Transverse colon (tissue), 4 donors: ENCODE data around the gene MTMR12. TPM values are rescaled to one million over a fixed set of nuclear protein-coding genes. Genes with fewer than 3 reads are reported as not detected.

ENCODE experiments used
- DNase-seq: peaks from one replicate; pipeline ENCODE4 v3.0.0-alpha.2; 2019
- H3K27ac ChIP-seq, 4 donors: fragments of 200-600 bp; sonication (generic); 2 replicates each; pipeline ENCODE4 v1.5.1; 2016 to 2018; ENCODE audit warnings: inconsistent platforms in 4 of 4
- H3K27me3 ChIP-seq: fragments of 200-600 bp; sonication (generic); 2 replicates; pipeline ENCODE4 v1.5.1; 2017; ENCODE audit warnings: inconsistent platforms
- H3K36me3 ChIP-seq, 4 donors: fragments of 200-600 bp; sonication (generic); 2 replicates each; pipeline ENCODE4 v1.5.1; 2017 to 2019; ENCODE audit warnings: inconsistent platforms in 4 of 4
- H3K4me1 ChIP-seq, 4 donors: fragments of 200-600 bp; sonication (generic); 2 replicates each; pipeline ENCODE4 v1.5.1; 2017 to 2020; ENCODE audit warnings: inconsistent platforms in 4 of 4
- H3K4me3 ChIP-seq, 4 donors: fragments of 200-600 bp; sonication (generic); 1 replicate in 1 of 4; 2 replicates in 3 of 4; pipeline versions ENCODE4 v1.5.1 to v1.6.1; 2017 to 2019; ENCODE audit warnings: inconsistent platforms in 4 of 4
- H3K9me3 ChIP-seq, 2 donors: fragments of 200-600 bp; sonication (generic); 2 replicates each; pipeline ENCODE4 v1.5.1; 2017 to 2019; ENCODE audit warnings: inconsistent platforms in 2 of 2
- EP300 ChIP-seq: sonication (generic); formaldehyde crosslinking; IDR thresholded peaks from one replicate; pipeline ENCODE4 v1.6.1; 2017; ENCODE audit warnings: antibody characterized with exemption, low read depth
- POLR2A ChIP-seq: fragments of 450-650 bp; IDR thresholded peaks from one replicate; pipeline ENCODE4 v1.6.1; 2016; ENCODE audit warnings: antibody characterized with exemption, mild to moderate bottlenecking, moderate library complexity
- POLR2AphosphoS5 ChIP-seq, 3 donors: sonication (generic); formaldehyde crosslinking; IDR thresholded peaks; one replicate each; pipeline ENCODE4 v1.6.1; 2016; ENCODE audit warnings: antibody characterized with exemption in 3 of 3
- WGBS, 2 donors: methylation state at CpG; one replicate each; pipeline ENCODE4 v1.1.5; 2018; ENCODE audit warnings: low coverage in 1 of 2; 5-methylcytosine and 5-hydroxymethylcytosine counted together
- in situ Hi-C, 4 donors: fragments of 200-750 bp; cut with MboI; loops; one replicate each; pipeline versions ENCODE4 v1.15.0 to v1.15.1; 2017; ENCODE audit warnings: low sequenced_read_pairs in 3 of 4, low pct_ligation_motif_present in 1 of 4, low pct_unique_long_range_greater_than_20kb in 1 of 4
- intact Hi-C: fragments of 100-400 bp; cut with DNase I; formaldehyde crosslinking; loops from one replicate; pipeline ENCODE4 v1.15.1; 2023; ENCODE audit warnings: low total_unique reads
- total RNA-seq, 4 donors: library from RNA; depleted of rRNA; stranded (reverse); fragments of >200 nt; gene quantifications; one replicate each; pipeline ENCODE4 v1.1.0, GENCODE V29; 2016
- TF ChIP-seq, protein P1 (sequence below), 5 experiments: fragments of 200-600 bp in 3 of 5; fragments of 450-650 bp in 2 of 5; sonication (generic) in 3 of 5; IDR thresholded peaks; 1 replicate in 2 of 5; 2 replicates in 3 of 5; pipeline ENCODE4 v1.5.1; 2016 to 2017; ENCODE audit warnings: antibody characterized with exemption in 5 of 5, inconsistent platforms in 3 of 5, mild to moderate bottlenecking in 2 of 5, moderate library complexity in 1 of 5

Gene MTMR12
- total RNA-seq, 4 donors from 2014 or later: 10.1 to 27.9 (median 16.1) TPM

DNA sequence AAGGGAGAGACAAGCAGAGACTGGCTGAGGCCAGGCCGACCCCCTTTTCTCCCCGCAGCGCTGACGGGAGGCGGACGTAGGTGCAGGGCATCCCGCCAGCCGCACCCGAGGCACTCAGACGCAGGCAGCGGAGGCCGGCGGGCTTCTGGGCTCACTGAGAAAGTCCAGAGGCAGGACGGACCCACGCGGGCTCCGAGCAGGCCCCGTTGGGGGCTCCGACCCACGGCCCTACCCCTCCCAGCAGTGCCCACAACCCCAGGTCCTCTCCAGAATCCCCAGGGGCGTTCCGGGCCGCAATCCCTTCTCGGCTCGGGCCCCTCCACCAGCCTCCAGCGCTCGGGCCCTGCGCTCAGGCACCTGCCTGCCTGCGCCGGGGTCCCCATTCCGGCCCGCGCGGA is 543 bp downstream of the MTMR12 start:
- Histone ChIP-seq H3K4me1 (peaks cover 12 to 50% (median 33%) of the 10 kb centered on the region in 4 donors), H3K9me3 (no peaks in the 10 kb centered on the region), H3K27me3 (no peaks in the 10 kb centered on the region), H3K36me3 (no peaks in the 10 kb centered on the region), H3K27ac (peak overlapping the region; percentile 99), H3K4me3 (peak overlapping the region; percentile 52 to 94 (median 84))
- peak; percentile 80 for DNase-seq
- intact Hi-C loops (loop anchor here (2.0 kb wide), 1 partner anchor 141 kb away; no protein-coding TSS in a partner anchor), in situ Hi-C loops (no loop called here)
- WGBS, 2 donors: 0 to 1% methylated on average over 8 to 24 of the region's 34 CpGs
- peak; percentile 83 for TF ChIP-seq POLR2A
- no peak for TF ChIP-seq EP300
- TF ChIP-seq POLR2AphosphoS5 (IDR thresholded peaks at IDR 0.05): peak; percentile 83 to 91 (median 85)
- TF ChIP-seq, protein P1, sequence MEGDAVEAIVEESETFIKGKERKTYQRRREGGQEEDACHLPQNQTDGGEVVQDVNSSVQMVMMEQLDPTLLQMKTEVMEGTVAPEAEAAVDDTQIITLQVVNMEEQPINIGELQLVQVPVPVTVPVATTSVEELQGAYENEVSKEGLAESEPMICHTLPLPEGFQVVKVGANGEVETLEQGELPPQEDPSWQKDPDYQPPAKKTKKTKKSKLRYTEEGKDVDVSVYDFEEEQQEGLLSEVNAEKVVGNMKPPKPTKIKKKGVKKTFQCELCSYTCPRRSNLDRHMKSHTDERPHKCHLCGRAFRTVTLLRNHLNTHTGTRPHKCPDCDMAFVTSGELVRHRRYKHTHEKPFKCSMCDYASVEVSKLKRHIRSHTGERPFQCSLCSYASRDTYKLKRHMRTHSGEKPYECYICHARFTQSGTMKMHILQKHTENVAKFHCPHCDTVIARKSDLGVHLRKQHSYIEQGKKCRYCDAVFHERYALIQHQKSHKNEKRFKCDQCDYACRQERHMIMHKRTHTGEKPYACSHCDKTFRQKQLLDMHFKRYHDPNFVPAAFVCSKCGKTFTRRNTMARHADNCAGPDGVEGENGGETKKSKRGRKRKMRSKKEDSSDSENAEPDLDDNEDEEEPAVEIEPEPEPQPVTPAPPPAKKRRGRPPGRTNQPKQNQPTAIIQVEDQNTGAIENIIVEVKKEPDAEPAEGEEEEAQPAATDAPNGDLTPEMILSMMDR (IDR thresholded peaks at IDR 0.05): no peak

DNA sequence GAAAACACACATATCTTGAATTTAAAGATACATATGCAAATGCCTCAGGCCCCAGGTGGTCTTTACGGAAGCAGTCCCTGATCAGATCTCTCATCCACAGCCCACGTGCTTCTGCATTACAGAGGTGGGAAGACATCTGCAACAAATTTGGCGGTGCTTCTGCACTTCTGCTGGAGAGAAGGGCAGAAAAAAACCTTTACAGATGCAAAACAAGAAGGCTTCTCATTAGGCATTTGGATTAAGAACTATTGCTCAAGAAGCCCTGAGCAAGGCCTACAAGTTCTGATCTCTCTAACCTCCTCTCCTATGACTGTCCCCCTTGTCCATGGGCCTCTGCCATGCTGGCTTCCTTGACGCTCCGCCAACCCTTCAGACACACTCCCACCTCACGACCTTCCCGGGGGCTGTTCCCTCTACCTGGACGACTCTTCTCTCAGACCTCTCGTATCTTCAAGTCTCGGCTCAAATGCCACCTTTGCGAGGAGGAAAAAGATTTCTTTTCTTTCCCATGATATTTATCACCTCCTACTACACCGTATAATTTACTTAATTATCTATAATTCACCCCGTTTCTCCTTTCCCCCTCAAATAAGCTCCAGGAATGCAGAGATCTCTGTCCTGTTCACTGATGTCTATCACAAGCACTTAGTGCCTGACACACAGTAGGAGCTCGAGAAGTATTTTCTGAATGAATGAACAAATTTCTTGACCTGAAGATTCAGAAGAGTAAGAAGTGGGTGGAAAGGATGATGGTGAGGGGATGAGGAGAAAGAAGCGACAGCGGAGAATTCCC is 1.1 kb downstream of the MTMR12 start:
- no peaks in the 10 kb centered on the region for H3K9me3 ChIP-seq
- in situ Hi-C loops: no loop called here
- no peaks in the 10 kb centered on the region for H3K36me3 ChIP-seq
- intact Hi-C loops: loop anchor here (2.0 kb wide), 1 partner anchor 141 kb away; no protein-coding TSS in a partner anchor
- peak overlapping the region; percentile 99 for H3K27ac ChIP-seq
- peak overlapping the region; percentile 52 to 94 (median 84) for H3K4me3 ChIP-seq
- TF ChIP-seq POLR2AphosphoS5 (IDR thresholded peaks at IDR 0.05): no peak
- TF ChIP-seq EP300: no peak
- TF ChIP-seq, protein P1 (IDR thresholded peaks at IDR 0.05): no peak
- no peak for TF ChIP-seq POLR2A
- 15 to 29% methylated on average over 10 to 16 of the region's 16 CpGs for WGBS, 2 donors
- H3K4me1 ChIP-seq: peaks cover 12 to 50% (median 33%) of the 10 kb centered on the region in 4 donors
- no peaks in the 10 kb centered on the region for H3K27me3 ChIP-seq
- DNase-seq: no peak

DNA sequence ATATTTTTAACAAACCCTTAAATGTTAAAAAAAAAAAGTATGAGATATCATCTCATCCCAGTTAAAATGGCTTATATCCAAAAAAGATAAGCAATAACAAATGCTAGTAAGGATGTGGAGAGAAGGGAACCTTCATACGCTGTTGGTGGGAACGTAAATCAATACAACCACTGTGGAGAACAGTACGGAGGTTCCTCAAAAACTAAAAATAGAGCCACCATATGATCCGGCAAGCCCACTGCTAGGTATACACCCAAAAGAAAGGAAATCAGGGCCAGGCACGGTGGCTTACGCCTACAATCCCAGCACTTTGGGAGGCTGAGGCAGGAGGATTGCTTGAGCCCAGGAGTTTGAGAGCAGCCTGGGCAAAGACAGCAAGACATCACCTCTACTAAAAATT is 3.0 kb downstream of the MTMR12 start:
- no peak overlapping the region for H3K4me3 ChIP-seq
- H3K27me3 ChIP-seq: no peaks in the 10 kb centered on the region
- DNase-seq: no peak
- intact Hi-C loops: no loop called here
- in situ Hi-C loops: no loop called here
- H3K4me1 ChIP-seq: peaks cover 12 to 50% (median 33%) of the 10 kb centered on the region in 4 donors
- peak overlapping the region in 2 of 4 donors; percentile 6 to 17 for H3K27ac ChIP-seq
- WGBS, 2 donors: 79 to 88% methylated on average over 5 to 6 of the region's 6 CpGs
- TF ChIP-seq POLR2AphosphoS5 (IDR thresholded peaks at IDR 0.05) (no peak), EP300 (no peak), POLR2A (no peak)
- TF ChIP-seq, protein P1 (IDR thresholded peaks at IDR 0.05): no peak
- H3K36me3 ChIP-seq: no peaks in the 10 kb centered on the region
- no peaks in the 10 kb centered on the region for H3K9me3 ChIP-seq

DNA sequence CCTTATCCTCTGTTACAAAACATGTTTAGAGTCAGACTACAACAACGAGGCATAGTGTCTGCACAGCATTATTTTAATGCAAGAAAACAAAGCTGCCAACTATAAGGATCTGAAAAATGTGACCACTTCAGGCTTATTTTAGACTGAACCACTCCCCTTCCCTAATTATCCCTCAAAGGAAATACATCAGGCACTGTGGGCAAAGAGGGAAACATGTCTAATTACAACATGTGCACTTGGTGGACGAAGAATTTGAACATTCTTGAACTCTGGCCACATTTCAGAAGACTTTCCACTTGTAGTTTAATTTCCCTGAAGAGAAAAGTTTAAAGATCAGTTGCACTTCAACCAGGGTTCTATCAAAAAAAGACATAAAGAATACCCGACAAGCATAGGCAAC is 3.8 kb downstream of the MTMR12 start:
- Histone ChIP-seq H3K4me1 (peaks cover 12 to 48% (median 33%) of the 10 kb centered on the region in 4 donors), H3K36me3 (no peaks in the 10 kb centered on the region), H3K9me3 (no peaks in the 10 kb centered on the region), H3K4me3 (no peak overlapping the region), H3K27ac (peak overlapping the region in 3 of 4 donors; percentile 6 to 44 (median 36)), H3K27me3 (no peaks in the 10 kb centered on the region)
- intact Hi-C loops (no loop called here), in situ Hi-C loops (no loop called here)
- 43 to 55% methylated on average over 2 to 3 of the region's 3 CpGs for WGBS, 2 donors
- no peak for DNase-seq
- TF ChIP-seq POLR2A: no peak
- TF ChIP-seq EP300: no peak
- TF ChIP-seq, protein P1 (IDR thresholded peaks at IDR 0.05): no peak
